Right renal cortex interstitium (tissue), 3 donors: Measurements from ENCODE around the gene NUDT21. TPM values are rescaled to one million over a fixed set of nuclear protein-coding genes. Genes with fewer than 3 reads are reported as not detected.
"Not testable (repeated sequence)": the region's sequence is repeated elsewhere in the genome, so short reads cannot be mapped to it uniquely, and the experiment has no call there.

Experiments
- DNase-seq, 3 donors: peaks; one replicate each; pipeline ENCODE4 v3.0.0-alpha.2; 2013; ENCODE audit warnings: low read depth in 3 of 3, low spot score in 2 of 3
- polyA plus RNA-seq, 3 donors: library from polyadenylated mRNA; unstranded; fragments of 120-200 nt; gene quantifications; one replicate each; pipeline ENCODE4 v1.2.1, GENCODE V29; 2013; ENCODE audit not compliant: insufficient read length in 3 of 3

The NUDT21 gene
- polyA plus RNA-seq, 3 donors, result 133 to 153 (median 147) TPM

- no peak for DNase-seq
Observed at GRCh38 chr16:56421313-56421712, 29.8 kb downstream of the NUDT21 start.

DNA sequence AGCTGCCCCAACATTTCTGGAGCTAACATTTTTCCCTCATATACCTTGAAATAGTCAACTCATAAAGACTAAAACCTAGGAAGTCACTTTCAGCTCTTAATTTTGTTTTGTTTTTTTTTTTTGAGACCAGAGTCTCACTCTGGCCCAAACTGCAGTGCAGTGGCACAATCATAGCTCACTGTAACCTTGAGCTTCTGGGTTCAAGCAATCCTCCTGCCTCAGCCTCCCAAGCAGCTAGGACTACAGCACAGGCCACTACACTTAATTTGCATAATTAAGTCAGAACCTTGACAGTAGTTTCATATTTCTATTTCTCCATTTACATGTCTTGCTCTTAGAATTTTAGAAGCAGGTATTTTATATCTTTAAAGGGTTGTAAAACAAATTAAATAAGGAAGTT lies 30.5 kb downstream of the NUDT21 start:
- no peak for DNase-seq

GRCh38 chr16:56419740-56420548 lies 31.2 kb downstream of the NUDT21 start:
- no peak for DNase-seq

DNA sequence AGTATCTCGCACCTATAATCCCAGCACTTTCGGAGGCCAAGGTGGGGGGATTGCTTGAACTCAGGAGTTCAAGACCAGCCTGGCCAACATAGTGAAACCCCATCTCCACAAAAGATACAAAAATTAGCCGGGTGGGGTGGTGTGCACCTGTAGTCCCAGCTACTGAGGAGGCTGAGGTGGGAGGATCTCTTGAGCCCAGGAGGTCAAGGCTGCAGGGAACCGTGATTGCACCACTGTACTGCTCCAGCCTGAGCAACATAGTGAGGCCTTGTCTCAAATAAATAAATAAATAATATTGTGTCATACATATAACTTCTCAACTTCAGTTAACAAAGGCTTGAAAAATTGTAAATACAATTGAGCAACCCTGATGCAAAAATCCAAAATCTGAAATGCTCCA lies 34.0 kb downstream of the NUDT21 start:
- DNase-seq, result no peak

- no peak for DNase-seq
Observed at GRCh38 chr16:56415875-56416274, 35.3 kb downstream of the NUDT21 start.

GRCh38 chr16:56414366-56414765 lies 36.8 kb downstream of the NUDT21 start:
- no peak for DNase-seq

DNA sequence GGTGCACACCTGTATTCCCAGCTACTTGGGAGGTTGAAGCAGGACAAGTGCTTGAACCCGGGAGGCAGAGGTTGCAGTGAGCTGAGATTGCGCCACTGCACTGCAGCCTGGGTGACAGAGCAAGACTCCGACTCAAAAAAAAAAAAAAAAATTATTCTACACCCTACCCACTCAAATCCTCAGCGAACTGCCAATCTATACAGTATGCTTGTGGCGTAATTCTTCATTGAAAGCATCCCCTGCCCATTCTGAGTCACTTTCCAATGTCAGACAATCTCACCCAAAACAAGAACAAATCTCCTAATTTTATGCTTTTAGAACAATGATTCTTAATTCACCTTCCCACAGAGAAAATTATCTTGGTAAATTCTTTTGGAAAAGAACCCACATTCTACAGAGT lies 37.8 kb downstream of the NUDT21 start:
- no peak for DNase-seq

DNA sequence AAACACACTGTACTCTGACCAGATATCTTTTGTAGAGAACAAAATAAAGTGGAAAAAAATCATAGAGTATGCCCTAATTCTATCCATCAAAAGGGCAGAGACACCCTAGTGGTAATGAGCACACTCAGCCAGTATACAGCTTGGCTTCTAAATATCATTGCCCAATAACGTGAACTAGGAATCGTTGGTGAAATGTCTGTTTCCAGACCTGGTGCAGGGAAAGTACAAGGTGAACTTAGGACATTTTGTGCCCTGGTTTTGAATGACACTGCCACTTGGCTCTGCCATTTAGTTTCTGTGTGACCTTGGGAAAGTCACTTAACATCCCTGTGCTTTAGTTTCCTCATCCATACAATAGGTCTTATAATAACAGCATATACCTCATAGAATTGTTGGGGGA lies 39.5 kb downstream of the NUDT21 start:
- DNase-seq, result no peak

DNA sequence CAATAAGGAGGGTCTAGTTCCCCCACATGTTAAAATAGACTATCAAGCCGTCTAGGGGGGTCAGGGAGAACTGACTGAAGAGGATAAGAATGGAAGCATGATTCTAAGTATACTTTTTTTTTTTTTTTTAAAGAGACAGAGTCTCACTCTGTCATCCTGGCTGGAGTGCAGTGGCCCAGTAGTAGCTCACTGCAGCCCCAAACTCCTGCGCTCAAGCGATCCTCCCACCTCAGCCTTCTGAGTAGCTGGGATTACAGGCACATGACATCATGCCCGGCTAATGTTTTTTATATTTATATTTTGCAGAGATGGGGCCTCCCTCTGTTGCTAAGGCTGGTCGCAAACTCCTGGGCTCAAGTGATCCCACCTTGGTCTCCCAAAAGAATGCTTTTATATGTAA lies 40.0 kb downstream of the NUDT21 start:
- no peak for DNase-seq

DNA sequence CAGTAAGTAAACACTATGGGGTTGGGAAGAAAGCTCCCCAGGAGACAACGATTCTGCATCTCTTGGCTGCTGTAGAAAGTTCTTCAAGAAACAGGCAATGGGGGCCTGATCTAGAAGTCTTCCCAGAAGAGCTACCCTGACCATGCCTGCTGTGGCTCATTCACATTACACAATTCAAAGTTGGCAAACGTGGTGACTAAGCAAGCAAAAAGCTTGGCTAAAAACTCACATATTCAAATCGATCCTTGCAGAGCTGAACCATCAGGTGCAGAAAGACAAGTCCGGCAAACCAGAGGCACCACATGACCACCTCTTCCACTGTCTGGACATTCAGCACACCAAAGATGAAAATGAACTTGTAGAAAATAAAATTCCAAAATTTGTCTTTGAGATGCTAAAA lies 41.9 kb downstream of the NUDT21 start:
- DNase-seq, result no peak

GRCh38 chr16:56408379-56409098 lies 42.6 kb downstream of the NUDT21 start:
- DNase-seq, result no peak

DNA sequence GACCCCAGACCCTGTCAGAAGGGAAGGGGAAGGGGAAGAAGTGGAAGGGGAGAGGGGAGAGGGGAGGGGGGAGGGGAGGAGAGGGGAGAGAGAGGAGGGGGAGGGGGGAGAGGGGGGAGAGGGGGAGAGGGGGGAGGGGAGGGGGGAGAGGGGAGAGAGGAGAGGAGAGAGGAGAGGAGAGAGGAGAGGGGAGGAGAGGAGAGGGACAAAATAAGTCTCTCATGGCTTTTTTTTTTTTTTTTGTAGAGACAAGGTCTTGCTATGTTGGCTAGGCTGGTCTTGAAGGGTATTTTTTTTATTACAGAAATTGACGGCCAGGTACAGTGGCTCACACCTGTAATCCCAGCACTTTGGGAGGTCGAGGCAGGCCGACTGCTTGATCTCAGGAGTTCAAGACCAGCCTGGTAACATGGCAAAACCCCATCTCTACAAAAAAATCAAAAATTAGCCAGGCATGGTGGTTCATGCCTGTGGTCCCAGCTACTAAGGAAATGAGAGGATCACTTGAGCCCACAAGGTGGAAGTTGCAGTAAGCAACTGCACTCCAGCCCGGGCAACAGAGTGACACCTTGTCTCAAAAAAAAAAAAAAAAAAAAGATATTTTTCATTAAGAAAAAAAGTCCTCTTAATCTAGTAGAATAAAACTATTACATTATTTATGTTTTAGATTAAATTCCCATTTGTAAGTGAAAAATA lies 45.0 kb downstream of the NUDT21 start:
- no peak for DNase-seq

DNA sequence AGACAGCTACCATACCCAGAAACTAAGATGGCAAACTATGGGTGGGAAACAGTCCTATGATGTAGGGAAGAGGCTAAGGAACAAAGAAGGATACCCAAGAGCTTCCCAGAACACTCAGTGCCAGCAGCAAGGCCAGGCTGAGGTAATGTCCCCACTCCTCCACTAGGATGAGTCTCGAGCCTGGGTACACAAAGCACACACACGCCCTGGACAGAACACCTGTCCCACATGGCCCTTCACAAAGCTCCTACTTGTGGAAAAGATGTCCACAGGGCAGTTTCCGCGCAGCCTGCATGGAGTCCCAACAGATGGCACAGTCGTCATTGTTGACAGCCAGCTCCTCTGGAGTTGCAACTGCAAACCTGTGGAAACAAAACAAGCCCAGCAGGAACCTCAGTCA lies 49.6 kb downstream of the NUDT21 start:
- no peak for DNase-seq

GRCh38 chr16:56400458-56400857 lies 50.7 kb downstream of the NUDT21 start:
- DNase-seq, result no peak

DNA sequence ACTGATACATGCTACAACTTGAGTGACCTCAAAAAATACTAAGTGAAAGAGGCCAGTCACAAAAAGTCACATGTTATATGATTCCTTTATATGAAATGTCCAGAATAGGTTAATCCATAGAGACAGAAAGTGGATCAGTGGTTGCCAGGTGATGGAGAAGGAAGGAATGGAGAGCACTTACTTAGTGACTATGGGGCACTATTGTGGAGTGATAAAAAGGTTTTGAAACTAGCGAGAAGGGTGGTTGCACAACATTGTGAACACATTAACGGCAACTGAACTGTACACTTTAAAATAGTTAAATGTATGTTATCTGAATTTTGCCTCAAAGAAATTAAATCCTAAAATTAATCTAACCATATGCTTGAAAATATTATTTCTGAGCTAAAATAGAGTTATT lies 51.6 kb downstream of the NUDT21 start:
- DNase-seq, result no peak

DNA sequence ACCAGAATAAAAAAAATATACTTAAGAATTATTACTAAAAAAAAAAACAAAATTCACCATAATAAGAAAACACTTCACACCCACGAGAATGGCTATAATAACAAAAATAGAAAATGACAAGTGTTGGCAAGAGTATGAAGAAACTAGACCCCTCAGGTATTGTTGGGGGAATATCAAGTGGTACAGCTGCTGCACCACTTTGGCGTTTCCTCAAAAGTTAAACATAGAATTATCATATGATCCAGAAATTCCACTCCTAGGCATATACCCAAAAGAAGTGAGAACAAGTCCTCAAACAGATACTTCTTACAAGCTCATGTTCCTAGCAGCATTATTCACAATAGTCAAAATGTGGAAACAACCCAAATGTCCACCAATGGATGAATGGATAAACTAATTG lies 52.1 kb downstream of the NUDT21 start:
- no peak for DNase-seq

DNA sequence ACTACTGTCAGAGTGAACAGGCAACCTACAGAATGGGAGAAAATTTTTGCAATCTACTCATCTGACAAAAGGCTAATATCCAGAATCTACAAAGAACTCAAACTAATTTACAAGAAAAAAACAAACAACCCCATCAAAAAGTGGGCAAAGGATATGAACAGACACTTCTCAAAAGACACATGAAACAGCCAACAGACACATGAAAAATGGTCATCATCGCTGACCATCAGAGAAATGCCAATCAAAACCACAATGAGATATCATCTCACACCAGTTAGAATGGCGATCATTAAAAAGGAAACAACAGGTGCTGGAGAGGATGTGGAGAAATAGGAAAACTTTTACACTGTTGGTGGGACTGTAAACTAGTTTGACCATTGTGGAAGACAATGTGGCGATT lies 54.4 kb downstream of the NUDT21 start:
- not testable (repeated sequence) for DNase-seq

DNA sequence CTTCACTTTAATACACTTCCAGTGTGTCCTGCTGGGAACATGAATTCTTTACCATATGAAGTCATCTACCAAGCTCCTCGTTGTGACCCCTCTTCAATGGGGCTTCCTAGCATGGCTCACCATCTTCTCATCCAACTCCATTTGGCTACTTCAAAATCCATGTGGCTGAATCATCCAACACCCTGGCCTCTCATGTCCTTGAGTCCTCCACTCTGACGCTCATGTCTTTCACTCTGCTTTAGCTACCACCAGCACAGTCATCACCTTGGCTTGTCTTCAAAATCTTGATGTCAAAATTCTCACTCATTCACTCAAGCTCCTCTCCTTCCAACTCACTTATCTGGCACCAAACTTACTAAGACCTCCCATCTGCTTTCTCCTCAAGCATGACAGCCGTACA lies 61.6 kb downstream of the NUDT21 start:
- DNase-seq, result no peak

GRCh38 chr16:56388209-56388608 lies 62.9 kb downstream of the NUDT21 start:
- no peak for DNase-seq

DNA sequence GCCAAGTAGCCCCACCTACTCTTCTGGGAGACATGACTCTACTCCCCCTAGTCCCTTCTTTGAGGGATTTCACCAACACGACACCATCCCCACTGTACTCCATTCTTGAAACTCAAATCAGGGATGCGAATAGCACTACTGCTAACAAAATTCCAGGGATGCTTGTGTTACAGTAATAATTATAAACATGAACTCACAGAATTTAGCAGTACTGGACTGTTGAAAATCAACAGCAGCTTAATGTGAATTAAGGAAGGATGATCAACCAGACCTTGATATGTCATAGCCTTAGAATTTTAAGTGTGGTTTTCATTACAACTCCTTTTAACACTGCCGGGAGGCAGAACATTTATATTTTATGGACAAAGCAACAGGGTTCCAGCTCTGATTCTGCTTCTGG lies 63.7 kb downstream of the NUDT21 start:
- no peak for DNase-seq

DNA sequence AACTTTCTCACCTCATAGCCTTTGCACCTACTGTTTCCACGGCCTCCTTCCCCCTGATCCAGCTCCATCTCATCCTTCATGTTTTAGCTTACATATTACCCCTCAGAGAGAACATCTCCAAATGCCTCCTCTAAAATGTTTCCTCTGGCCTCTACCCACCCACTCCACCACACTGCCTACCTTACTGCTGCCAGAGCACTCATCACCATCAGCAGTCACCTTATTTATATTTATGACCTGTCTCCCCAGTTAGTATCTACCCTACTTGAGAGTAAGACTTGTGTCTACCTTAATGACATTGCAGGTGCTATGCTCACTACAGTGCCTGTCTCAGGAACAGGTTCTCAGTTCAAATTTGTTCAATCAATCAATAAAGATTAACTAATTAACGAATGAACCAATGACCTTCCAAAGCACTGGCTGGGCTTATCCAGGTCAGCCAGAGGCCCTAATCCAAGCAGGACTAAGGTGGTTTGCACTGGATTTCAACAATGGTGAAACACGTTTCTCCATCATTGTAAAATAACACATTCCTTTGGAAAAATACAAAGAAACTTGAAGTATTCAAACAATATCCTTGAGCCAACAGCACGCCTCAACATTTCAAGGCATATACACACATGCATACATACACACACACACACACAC lies 66.9 kb downstream of the NUDT21 start:
- DNase-seq, result no peak
